ENCODE data around the gene RAP1A. TPM values are rescaled to one million over a fixed set of nuclear protein-coding genes. Genes with fewer than 3 reads are reported as not detected.

Gene RAP1A
- total and polyA plus RNA-seq, 2 donors (not counting 3 experiments of a cell fraction or from before 2014, with no cell fraction given) = 17.8 to 56.4 TPM

DNA sequence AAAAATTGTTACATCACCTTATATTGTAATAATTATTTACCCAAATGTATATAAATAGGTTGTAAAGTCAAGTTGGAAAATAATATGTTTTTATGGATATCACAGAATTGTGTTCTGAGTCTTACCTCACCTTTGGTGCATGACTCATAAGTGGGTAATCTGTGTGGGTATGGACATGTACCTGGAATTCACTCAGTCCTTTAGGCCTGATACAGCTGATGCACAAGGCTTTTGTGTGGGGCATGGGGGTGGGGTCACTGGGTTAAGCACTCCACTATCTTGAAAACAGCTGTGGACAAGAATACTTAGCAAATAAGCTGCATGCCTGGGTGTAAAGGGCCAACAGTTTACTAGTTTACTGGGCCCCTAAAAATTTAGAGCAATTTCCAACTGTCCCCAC, 85.2 kb downstream of the RAP1A start:
- Histone ChIP-seq H3K4me2 (ENCODE audit: insufficient read depth, low read length) (no peak overlapping the region), H3K79me2 (ENCODE audit: control insufficient read depth, insufficient read depth, low read length) (no peaks in the 10 kb centered on the region), H3K36me3 (ENCODE audit: control insufficient read depth in 2 of 2, extremely low read depth in 1 of 2, insufficient read depth in 2 of 2, low read length in 2 of 2) (peaks cover 2 to 11% of the 10 kb centered on the region in 2 experiments), H3K4me1 (ENCODE audit: control insufficient read depth, extremely low read depth, insufficient read depth, low read length) (no peaks in the 10 kb centered on the region), H3K27me3 (ENCODE audit: control insufficient read depth in 2 of 2, insufficient read depth in 2 of 2, low read length in 2 of 2) (no peaks in the 10 kb centered on the region), H3K27ac (ENCODE audit: insufficient read depth, low read depth, low read length) (no peak overlapping the region), H3K9ac (replicated peaks; ENCODE audit: extremely low read depth, insufficient read depth, low read length) (no peak overlapping the region), H3K9me1 (replicated peaks; ENCODE audit: control insufficient read depth, extremely low read depth, insufficient read depth, low read length) (no peaks in the 10 kb centered on the region), H4K20me1 (replicated peaks; ENCODE audit: control insufficient read depth, extremely low read depth, insufficient read depth, low read length) (no peaks in the 10 kb centered on the region), H3K4me3 (replicated peaks in 1 of 3; ENCODE audit: insufficient read depth in 1 of 3, low read depth in 1 of 3, low read length in 3 of 3) (no peak overlapping the region), H2AFZ (ENCODE audit: low read depth, low read length) (no peak overlapping the region), H3K9me3 (replicated peaks; ENCODE audit: control insufficient read depth, insufficient read depth, low read length) (no peaks in the 10 kb centered on the region)
- CTCF ChIA-PET = interaction anchor here (0.7 to 1.0 kb wide), 2 partner anchors 10 to 14 kb away, joined by 3 read pairs; no protein-coding TSS in a partner anchor
- BruUV-seq (replicated peaks) = no TSS peak
- dilution Hi-C loops (cut with MboI; ENCODE audit: extremely low pct_ligation_motif_present, low sequenced_read_pairs) = no loop called here
- no peak for TF ChIP-seq POLR2AphosphoS5 (IDR thresholded peaks at IDR 0.05; ENCODE audit: insufficient read depth, low read depth, low read length)
- TF ChIP-seq EZH2 (IDR thresholded peaks at IDR 0.05; ENCODE audit: borderline replicate concordance, low read depth, low read length, severe bottlenecking) = no peak
- TF ChIP-seq GATA2 (IDR thresholded peaks at IDR 0.05; ENCODE audit: insufficient read depth, insufficient read length, low read depth, low read length) = no peak
- no peak for TF ChIP-seq JUN (IDR thresholded peaks at IDR 0.05; ENCODE audit: borderline replicate concordance, insufficient read depth, insufficient read length, low read depth)
- DNase-seq (ENCODE audit: low read depth, low spot score) (no peak), FAIRE-seq (no peak)
- POLR2A ChIA-PET = no interaction called here
- intact Hi-C loops (cut with micrococcal nuclease) = no loop called here

- no peak for TF ChIP-seq FOS (IDR thresholded peaks at IDR 0.05; ENCODE audit: borderline replicate concordance, insufficient read depth, low read length)
- no peak for TF ChIP-seq GATA2 (IDR thresholded peaks at IDR 0.05; ENCODE audit: insufficient read depth, insufficient read length, low read depth, low read length)
- TF ChIP-seq, protein P1, sequence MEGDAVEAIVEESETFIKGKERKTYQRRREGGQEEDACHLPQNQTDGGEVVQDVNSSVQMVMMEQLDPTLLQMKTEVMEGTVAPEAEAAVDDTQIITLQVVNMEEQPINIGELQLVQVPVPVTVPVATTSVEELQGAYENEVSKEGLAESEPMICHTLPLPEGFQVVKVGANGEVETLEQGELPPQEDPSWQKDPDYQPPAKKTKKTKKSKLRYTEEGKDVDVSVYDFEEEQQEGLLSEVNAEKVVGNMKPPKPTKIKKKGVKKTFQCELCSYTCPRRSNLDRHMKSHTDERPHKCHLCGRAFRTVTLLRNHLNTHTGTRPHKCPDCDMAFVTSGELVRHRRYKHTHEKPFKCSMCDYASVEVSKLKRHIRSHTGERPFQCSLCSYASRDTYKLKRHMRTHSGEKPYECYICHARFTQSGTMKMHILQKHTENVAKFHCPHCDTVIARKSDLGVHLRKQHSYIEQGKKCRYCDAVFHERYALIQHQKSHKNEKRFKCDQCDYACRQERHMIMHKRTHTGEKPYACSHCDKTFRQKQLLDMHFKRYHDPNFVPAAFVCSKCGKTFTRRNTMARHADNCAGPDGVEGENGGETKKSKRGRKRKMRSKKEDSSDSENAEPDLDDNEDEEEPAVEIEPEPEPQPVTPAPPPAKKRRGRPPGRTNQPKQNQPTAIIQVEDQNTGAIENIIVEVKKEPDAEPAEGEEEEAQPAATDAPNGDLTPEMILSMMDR (IDR thresholded peaks at IDR 0.05; ENCODE audit: extremely low read depth in 1 of 2, insufficient read depth in 1 of 2, low read depth in 1 of 2, low read length in 2 of 2) = no peak
- no peak for TF ChIP-seq POLR2A (IDR thresholded peaks at IDR 0.05; ENCODE audit: low read depth, low read length)
- no peak for TF ChIP-seq JUN (IDR thresholded peaks at IDR 0.05; ENCODE audit: borderline replicate concordance, insufficient read depth, insufficient read length, low read depth)
- TF ChIP-seq MYC (IDR thresholded peaks at IDR 0.05; ENCODE audit: low read depth, low read length) = no peak
- no peak for TF ChIP-seq POLR2AphosphoS5 (IDR thresholded peaks at IDR 0.05; ENCODE audit: insufficient read depth, low read depth, low read length)
- no peak for TF ChIP-seq EZH2 (IDR thresholded peaks at IDR 0.05; ENCODE audit: borderline replicate concordance, low read depth, low read length, severe bottlenecking)
- TF ChIP-seq, protein P2, sequence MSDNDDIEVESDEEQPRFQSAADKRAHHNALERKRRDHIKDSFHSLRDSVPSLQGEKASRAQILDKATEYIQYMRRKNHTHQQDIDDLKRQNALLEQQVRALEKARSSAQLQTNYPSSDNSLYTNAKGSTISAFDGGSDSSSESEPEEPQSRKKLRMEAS (IDR thresholded peaks at IDR 0.05; ENCODE audit: insufficient read depth, insufficient read length) = no peak
- intact Hi-C loops (cut with micrococcal nuclease) (no loop called here), dilution Hi-C loops (cut with MboI; ENCODE audit: extremely low pct_ligation_motif_present, low sequenced_read_pairs) (no loop called here)
- no peaks in the 10 kb centered on the region for H3K27me3 ChIP-seq (ENCODE audit: control insufficient read depth in 2 of 2, insufficient read depth in 2 of 2, low read length in 2 of 2)
- H3K4me3 ChIP-seq (replicated peaks in 1 of 3; ENCODE audit: insufficient read depth in 1 of 3, low read depth in 1 of 3, low read length in 3 of 3) = no peak overlapping the region
- ChIA-PET POLR2A (no interaction called here), CTCF (interaction anchor here (1.0 to 1.6 kb wide), 4 partner anchors 8 to 197 kb away, joined by 3 read pairs; no protein-coding TSS in a partner anchor)
- no peaks in the 10 kb centered on the region for H3K9me1 ChIP-seq (replicated peaks; ENCODE audit: control insufficient read depth, extremely low read depth, insufficient read depth, low read length)
- peaks cover 2 to 6% of the 10 kb centered on the region in 2 experiments for H3K36me3 ChIP-seq (ENCODE audit: control insufficient read depth in 2 of 2, extremely low read depth in 1 of 2, insufficient read depth in 2 of 2, low read length in 2 of 2)
- no peaks in the 10 kb centered on the region for H3K9me3 ChIP-seq (replicated peaks; ENCODE audit: control insufficient read depth, insufficient read depth, low read length)
- no peak for FAIRE-seq
- no peak overlapping the region for H2AFZ ChIP-seq (ENCODE audit: low read depth, low read length)
- no TSS peak for BruUV-seq (replicated peaks)
- no peaks in the 10 kb centered on the region for H3K4me1 ChIP-seq (ENCODE audit: control insufficient read depth, extremely low read depth, insufficient read depth, low read length)
- no peak for DNase-seq (ENCODE audit: low read depth, low spot score)
- no peaks in the 10 kb centered on the region for H3K79me2 ChIP-seq (ENCODE audit: control insufficient read depth, insufficient read depth, low read length)
- no peak overlapping the region for H3K27ac ChIP-seq (ENCODE audit: insufficient read depth, low read depth, low read length)
- no peak overlapping the region for H3K4me2 ChIP-seq (ENCODE audit: insufficient read depth, low read length)
- no peak overlapping the region for H3K9ac ChIP-seq (replicated peaks; ENCODE audit: extremely low read depth, insufficient read depth, low read length)
- H4K20me1 ChIP-seq (replicated peaks; ENCODE audit: control insufficient read depth, extremely low read depth, insufficient read depth, low read length) = no peaks in the 10 kb centered on the region
Measured at GRCh38 chr1:111705841-111706240, 86.3 kb downstream of the RAP1A start.
